Stimulated activated CD4-positive, alpha-beta T cell treated with anti-CD3 and anti-CD28 coated beads, Interleukin-2, amount 100 ng/mL, for 48 hours (primary cell): Measurements from ENCODE around the gene ARID1B.
A peak's percentile ranks its signal among the peaks of the same experiment; 100 is the strongest.

Experiments used
- DNase-seq, 2 donors: peaks; one replicate each; pipeline ENCODE4 v3.0.0-alpha.2; 2020

ARID1B gene

GRCh38 chr6:157089258-157089657 is 312.1 kb downstream of the ARID1B start:
- DNase-seq, result no peak

- no peak for DNase-seq
These were observed 312.7 kb downstream of the ARID1B start for GRCh38 chr6:157089851-157090250.

- DNase-seq, result no peak
These were observed 313.6 kb downstream of the ARID1B start for GRCh38 chr6:157090736-157091135.

- DNase-seq, result no peak
These were observed 314.1 kb downstream of the ARID1B start for GRCh38 chr6:157091243-157091642.

GRCh38 chr6:157091856-157092460 is 314.8 kb downstream of the ARID1B start:
- no peak for DNase-seq

- DNase-seq, result no peak
These were observed 315.6 kb downstream of the ARID1B start for GRCh38 chr6:157092736-157093135.

- DNase-seq, result no peak
These were observed 316.4 kb downstream of the ARID1B start for GRCh38 chr6:157093536-157093935.

GRCh38 chr6:157094038-157094437 is 316.9 kb downstream of the ARID1B start:
- no peak for DNase-seq

- no peak for DNase-seq
These were observed 317.9 kb downstream of the ARID1B start for GRCh38 chr6:157095084-157095483.

GRCh38 chr6:157095569-157095968 is 318.4 kb downstream of the ARID1B start:
- DNase-seq, result no peak

GRCh38 chr6:157096105-157096504 is 318.9 kb downstream of the ARID1B start:
- DNase-seq, result no peak

- DNase-seq, result no peak
These were observed 319.3 kb downstream of the ARID1B start for GRCh38 chr6:157096522-157096921.

- DNase-seq, result no peak
These were observed 320.2 kb downstream of the ARID1B start for GRCh38 chr6:157097255-157097955.

- no peak for DNase-seq
These were observed 321.8 kb downstream of the ARID1B start for GRCh38 chr6:157098999-157099398.

GRCh38 chr6:157099912-157100593 is 322.9 kb downstream of the ARID1B start:
- DNase-seq, result peak; percentile 30 to 34

GRCh38 chr6:157101166-157101565 is 324.0 kb downstream of the ARID1B start:
- no peak for DNase-seq

- no peak for DNase-seq
These were observed 327.6 kb downstream of the ARID1B start for GRCh38 chr6:157104803-157105202.

GRCh38 chr6:157106487-157106886 is 329.3 kb downstream of the ARID1B start:
- no peak for DNase-seq

GRCh38 chr6:157107571-157107914 is 330.4 kb downstream of the ARID1B start:
- no peak for DNase-seq

- peak in 1 of 2 donors; percentile 11 for DNase-seq
These were observed 330.9 kb downstream of the ARID1B start for GRCh38 chr6:157107915-157108651.

- no peak for DNase-seq
These were observed 331.7 kb downstream of the ARID1B start for GRCh38 chr6:157108923-157109322.

GRCh38 chr6:157110607-157111006 is 333.4 kb downstream of the ARID1B start:
- no peak for DNase-seq

- DNase-seq, result no peak
These were observed 336.2 kb downstream of the ARID1B start for GRCh38 chr6:157113389-157113788.

- DNase-seq, result no peak
These were observed 339.2 kb downstream of the ARID1B start for GRCh38 chr6:157116426-157116825.
